Heart left ventricle (tissue), 13 donors: ENCODE measurements around the gene RRBP1.

ENCODE experiments used
- POLR2A ChIP-seq, 2 donors: fragments of 450-650 bp; IDR thresholded peaks; one replicate each; pipeline ENCODE4 v1.6.1; 2017; ENCODE audit warnings: antibody characterized with exemption in 2 of 2, mild to moderate bottlenecking in 2 of 2, moderate library complexity in 2 of 2
- TF ChIP-seq, protein P1 (sequence below), 12 donors: fragments of 200-600 bp; sonication (generic) in 4 of 12; IDR thresholded peaks; one replicate each; pipeline versions ENCODE4 v1.5.0 to v1.8.0; 2018 to 2022; ENCODE audit warnings: antibody characterized with exemption in 12 of 12, mild to moderate bottlenecking in 5 of 12
- donor health status: ischemic (EF 13 %, LVEDD 7.1; RV severe dilation, severe dysfunction).
- donor health status: DM: no; HTN: yes; CAD: no.
- donor health status: DM: no; HTN: no; CAD: no.
- donor health status: ischemic (EF 25% LVEDD 6.9; RV normal size, moderate dysfunction).
- donor health status: ischemic (EF 25% LVEDD 5.7; RV mildly dilated, moderate dysfunction).
- donor health status: ischemic (EF 35%, LVEDD 5.7; RV mildly dilated, moderate dysfunction).
- donor health status: nonischemic (EF 11% LVEDD 7.7; RV severe dilation, severe dysfunction).
- donor health status: DM: yes; HTN: yes; CAD: no.
- donor health status: PGD.
- donor health status: ischemic (EF 29% LVEDD 5.4; RV normal size, mild dysfunction).
- donor health status: nonischemic (EF 23%, LVEDD 6.1; RV moderate dilation, normal function).

- TF ChIP-seq, protein P1, sequence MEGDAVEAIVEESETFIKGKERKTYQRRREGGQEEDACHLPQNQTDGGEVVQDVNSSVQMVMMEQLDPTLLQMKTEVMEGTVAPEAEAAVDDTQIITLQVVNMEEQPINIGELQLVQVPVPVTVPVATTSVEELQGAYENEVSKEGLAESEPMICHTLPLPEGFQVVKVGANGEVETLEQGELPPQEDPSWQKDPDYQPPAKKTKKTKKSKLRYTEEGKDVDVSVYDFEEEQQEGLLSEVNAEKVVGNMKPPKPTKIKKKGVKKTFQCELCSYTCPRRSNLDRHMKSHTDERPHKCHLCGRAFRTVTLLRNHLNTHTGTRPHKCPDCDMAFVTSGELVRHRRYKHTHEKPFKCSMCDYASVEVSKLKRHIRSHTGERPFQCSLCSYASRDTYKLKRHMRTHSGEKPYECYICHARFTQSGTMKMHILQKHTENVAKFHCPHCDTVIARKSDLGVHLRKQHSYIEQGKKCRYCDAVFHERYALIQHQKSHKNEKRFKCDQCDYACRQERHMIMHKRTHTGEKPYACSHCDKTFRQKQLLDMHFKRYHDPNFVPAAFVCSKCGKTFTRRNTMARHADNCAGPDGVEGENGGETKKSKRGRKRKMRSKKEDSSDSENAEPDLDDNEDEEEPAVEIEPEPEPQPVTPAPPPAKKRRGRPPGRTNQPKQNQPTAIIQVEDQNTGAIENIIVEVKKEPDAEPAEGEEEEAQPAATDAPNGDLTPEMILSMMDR (IDR thresholded peaks at IDR 0.05): no peak
- TF ChIP-seq POLR2A (IDR thresholded peaks at IDR 0.05): no peak
Observed at GRCh38 chr20:17650301-17651128, 31.5 kb downstream of the RRBP1 start.
